NCI-H2227 (cell line): ENCODE data around the gene SERPINE1.

Experiments used
- DNase-seq: peaks from one replicate; lab custom pipeline; 2025; ENCODE audit not compliant: unreplicated experiment; lab: John Stamatoyannopoulos, UW

The SERPINE1 gene

GRCh38 chr7:101151908-101152651 lies 25.2 kb downstream of the SERPINE1 start:
- DNase-seq, result no peak

- peak; percentile 100 for DNase-seq
These were observed 27.2 kb downstream of the SERPINE1 start, which contains the start of gene AP1S1 for GRCh38 chr7:101153969-101154692. Gene AP1S1, plus strand, starts transcription at chr7:101154476. Its CDS starts 39 bp downstream, at chr7:101154515.

- peak; percentile 69 for DNase-seq
These were observed 27.8 kb downstream of the SERPINE1 start for GRCh38 chr7:101154693-101155102.

- no peak for DNase-seq
These were observed 28.4 kb downstream of the SERPINE1 start for GRCh38 chr7:101155303-101155702.

- DNase-seq, result no peak
These were observed 29.4 kb downstream of the SERPINE1 start for GRCh38 chr7:101156277-101156676.

GRCh38 chr7:101156866-101157589 lies 30.1 kb downstream of the SERPINE1 start:
- no peak for DNase-seq

- peak; percentile 61 for DNase-seq
These were observed 33.1 kb downstream of the SERPINE1 start for GRCh38 chr7:101159696-101160674.

- DNase-seq, result no peak
These were observed 34.0 kb downstream of the SERPINE1 start for GRCh38 chr7:101160910-101161309.

- no peak for DNase-seq
These were observed 35.0 kb downstream of the SERPINE1 start for GRCh38 chr7:101161692-101162471.

GRCh38 chr7:101162551-101163278 lies 35.8 kb downstream of the SERPINE1 start:
- DNase-seq, result peak; percentile 92

- DNase-seq, result peak; percentile 93
These were observed 36.6 kb downstream of the SERPINE1 start for GRCh38 chr7:101163279-101164070.

- DNase-seq, result peak; percentile 62
These were observed 37.4 kb downstream of the SERPINE1 start for GRCh38 chr7:101164071-101164840.

GRCh38 chr7:101165075-101165957 lies 38.4 kb downstream of the SERPINE1 start, which contains the start of gene VGF:
Gene VGF, minus strand, starts transcription at chr7:101165569. Its CDS starts 726 bp downstream, at chr7:101164843.
- peak; percentile 99 for DNase-seq

GRCh38 chr7:101165958-101166647 lies 39.2 kb downstream of the SERPINE1 start:
- peak; percentile 73 for DNase-seq

GRCh38 chr7:101166648-101166908 lies 39.7 kb downstream of the SERPINE1 start:
- DNase-seq, result peak; percentile 64
